Prostate gland (tissue), 2 donors: ENCODE data around the gene PPARA.

Experiments used
- CTCF ChIP-seq, 4 experiments: fragments of 200-600 bp in 2 of 4; fragments of 450-650 bp in 2 of 4; sonication (generic) in 2 of 4; IDR thresholded peaks; 1 replicate in 3 of 4; 2 replicates in 1 of 4; pipeline ENCODE4 v1.5.1; 2016 to 2019; ENCODE audit warnings: antibody characterized with exemption in 4 of 4, mild to moderate bottlenecking in 2 of 4, moderate library complexity in 2 of 4
- POLR2A ChIP-seq: fragments of 450-650 bp; IDR thresholded peaks from one replicate; pipeline ENCODE4 v1.6.1; 2016; ENCODE audit warnings: antibody characterized with exemption, mild to moderate bottlenecking
- POLR2AphosphoS5 ChIP-seq: sonication (generic); formaldehyde crosslinking; IDR thresholded peaks from one replicate; pipeline ENCODE4 v1.6.1; 2017; ENCODE audit warnings: antibody characterized with exemption

GRCh38 chr22:46288846-46289243, 138.5 kb downstream of the PPARA start:
- no peak for TF ChIP-seq POLR2AphosphoS5
- TF ChIP-seq CTCF (IDR thresholded peaks at IDR 0.05): no peak
- TF ChIP-seq POLR2A: no peak
